ENCODE results near the gene MYMK.

MYMK gene

GRCh38 chr9:133558191-133559126 lies 33.7 kb upstream of the MYMK start:
- FAIRE-seq (peak; percentile 36), DNase-seq (ENCODE audit: low spot score) (peak; percentile 47)

- DNase-seq (ENCODE audit: low spot score): no peak
- FAIRE-seq: no peak
These were observed 32.8 kb upstream of the MYMK start for GRCh38 chr9:133557581-133557980.

GRCh38 chr9:133556354-133556753 lies 31.6 kb upstream of the MYMK start:
- FAIRE-seq: no peak
- DNase-seq (ENCODE audit: low spot score): no peak

GRCh38 chr9:133554729-133555128 lies 30.0 kb upstream of the MYMK start:
- no peak for FAIRE-seq
- no peak for DNase-seq (ENCODE audit: low spot score)

GRCh38 chr9:133553973-133554713 lies 29.4 kb upstream of the MYMK start:
- no peak for DNase-seq (ENCODE audit: low spot score)
- no peak for FAIRE-seq

GRCh38 chr9:133553123-133553522 lies 28.4 kb upstream of the MYMK start:
- no peak for DNase-seq (ENCODE audit: low spot score)
- FAIRE-seq: no peak

GRCh38 chr9:133552236-133552635 lies 27.5 kb upstream of the MYMK start:
- FAIRE-seq: no peak

GRCh38 chr9:133551446-133551845 lies 26.7 kb upstream of the MYMK start:
- FAIRE-seq: no peak
- DNase-seq (ENCODE audit: low spot score): no peak

More at GRCh38 chr9:133552236-133552635, 27.5 kb upstream of the MYMK start:
- DNase-seq (ENCODE audit: low spot score): no peak

- no peak for DNase-seq (ENCODE audit: low spot score)
- no peak for FAIRE-seq
These were observed 22.4 kb upstream of the MYMK start for GRCh38 chr9:133547116-133547515.

GRCh38 chr9:133546287-133546680 lies 21.5 kb upstream of the MYMK start:
- DNase-seq (ENCODE audit: low spot score) (no peak), FAIRE-seq (no peak)

- DNase-seq (ENCODE audit: low spot score): no peak
- no peak for FAIRE-seq
These were observed 20.9 kb upstream of the MYMK start for GRCh38 chr9:133545494-133546286.

- no peak for FAIRE-seq
- DNase-seq (ENCODE audit: low spot score): no peak
These were observed 19.2 kb upstream of the MYMK start for GRCh38 chr9:133543772-133544467.

GRCh38 chr9:133542002-133542401 lies 17.2 kb upstream of the MYMK start:
- no peak for DNase-seq (ENCODE audit: low spot score)
- FAIRE-seq: no peak

- FAIRE-seq (no peak), DNase-seq (ENCODE audit: low spot score) (no peak)
These were observed 15.9 kb upstream of the MYMK start for GRCh38 chr9:133540698-133541025.

- no peak for FAIRE-seq
- DNase-seq (ENCODE audit: low spot score): no peak
These were observed 15.4 kb upstream of the MYMK start for GRCh38 chr9:133539991-133540697.

- FAIRE-seq (no peak), DNase-seq (ENCODE audit: low spot score) (no peak)
These were observed 14.4 kb upstream of the MYMK start for GRCh38 chr9:133538851-133539833.

- FAIRE-seq (no peak), DNase-seq (ENCODE audit: low spot score) (no peak)
These were observed 13.4 kb upstream of the MYMK start for GRCh38 chr9:133538176-133538575.

- no peak for DNase-seq (ENCODE audit: low spot score)
- no peak for FAIRE-seq
These were observed 12.5 kb upstream of the MYMK start for GRCh38 chr9:133537257-133537656.

- no peak for DNase-seq (ENCODE audit: low spot score)
- FAIRE-seq: no peak
These were observed 11.8 kb upstream of the MYMK start for GRCh38 chr9:133536536-133536935.

Data from RCC 7860 (cell line).